Mesenchymal stem cell (in vitro differentiated cells and primary cell): ENCODE results near the gene DRC3.

ENCODE experiments used
- DNase-seq: peaks from one replicate; pipeline ENCODE4 v3.0.0-alpha.2; 2013
- H2AFZ ChIP-seq: one replicate; pipeline ENCODE4 v1.6.1; 2013; ENCODE audit warnings: low read depth, mild to moderate bottlenecking, control low read depth, inconsistent platforms, low read length, moderate library complexity
- H2AK5ac ChIP-seq: 2 replicates; pipeline ENCODE4 v1.6.1; 2013; ENCODE audit warnings: low read length, moderate library complexity, mild to moderate bottlenecking, inconsistent platforms; ENCODE audit not compliant: severe bottlenecking
- H2BK120ac ChIP-seq: one replicate; pipeline ENCODE4 v1.6.1; 2013; ENCODE audit warnings: low read depth, mild to moderate bottlenecking, inconsistent platforms, low read length, moderate library complexity
- H2BK12ac ChIP-seq, 2 experiments: one replicate each; pipeline ENCODE4 v1.6.1; 2013; ENCODE audit warnings: inconsistent platforms in 2 of 2, low read length in 2 of 2, mild to moderate bottlenecking in 2 of 2, moderate library complexity in 2 of 2, control low read depth in 1 of 2
- H2BK15ac ChIP-seq: one replicate; pipeline ENCODE4 v1.6.1; 2013; ENCODE audit warnings: mild to moderate bottlenecking, low read depth, inconsistent platforms; ENCODE audit not compliant: poor library complexity, severe bottlenecking
- H2BK5ac ChIP-seq: 2 replicates; pipeline ENCODE4 v1.6.1; 2013; ENCODE audit warnings: low read depth, mild to moderate bottlenecking, low read length, control low read depth, inconsistent platforms; ENCODE audit not compliant: poor library complexity, severe bottlenecking
- H3K14ac ChIP-seq, 2 experiments: one replicate each; pipeline ENCODE4 v1.6.1; 2013; ENCODE audit warnings: inconsistent platforms in 2 of 2, low read length in 2 of 2, control low read depth in 1 of 2, mild to moderate bottlenecking in 1 of 2, moderate library complexity in 1 of 2
- H3K18ac ChIP-seq, 2 experiments: one replicate each; pipeline ENCODE4 v1.6.1; 2013; ENCODE audit warnings: inconsistent platforms in 2 of 2, low read length in 2 of 2, control low read depth in 1 of 2, low read depth in 1 of 2, mild to moderate bottlenecking in 1 of 2
- H3K23ac ChIP-seq, 2 experiments: one replicate each; pipeline ENCODE4 v1.6.1; 2013; ENCODE audit warnings: inconsistent platforms in 2 of 2, low read length in 2 of 2, mild to moderate bottlenecking in 2 of 2, moderate library complexity in 2 of 2, control low read depth in 1 of 2
- H3K27ac ChIP-seq: 2 replicates; pipeline ENCODE4 v1.5.1; 2013; ENCODE audit warnings: mild to moderate bottlenecking, moderate library complexity, low read length, control low read depth, inconsistent platforms; ENCODE audit not compliant: poor library complexity, severe bottlenecking
- H3K27me3 ChIP-seq, 2 experiments: 2 replicates each; pipeline versions ENCODE4 v1.6.1 to v1.7.0; 2013; ENCODE audit warnings: low read length in 2 of 2, mild to moderate bottlenecking in 2 of 2, moderate library complexity in 2 of 2, control low read depth in 1 of 2, inconsistent platforms in 1 of 2; ENCODE audit not compliant: control insufficient read depth in 1 of 2, insufficient read depth in 1 of 2
- H3K36me3 ChIP-seq, 2 experiments: 2 replicates each; pipeline versions ENCODE4 v1.6.1 to v1.7.0; 2013; ENCODE audit warnings: low read length in 2 of 2, control low read depth in 1 of 2, inconsistent platforms in 1 of 2, low read depth in 1 of 2, mild to moderate bottlenecking in 1 of 2; ENCODE audit not compliant: insufficient read depth in 2 of 2, control insufficient read depth in 1 of 2
- H3K4ac ChIP-seq, 2 experiments: one replicate each; pipeline ENCODE4 v1.6.1; 2013; ENCODE audit warnings: inconsistent platforms in 2 of 2, low read length in 2 of 2, mild to moderate bottlenecking in 2 of 2, moderate library complexity in 2 of 2, control low read depth in 1 of 2, low read depth in 1 of 2
- H3K4me1 ChIP-seq: 2 replicates; pipeline ENCODE4 v1.6.1; 2013; ENCODE audit warnings: low read depth, low read length, control low read depth; ENCODE audit not compliant: control insufficient read depth, insufficient read depth
- H3K4me2 ChIP-seq: 2 replicates; pipeline ENCODE4 v1.6.1; 2013; ENCODE audit warnings: low read length, mild to moderate bottlenecking, inconsistent platforms; ENCODE audit not compliant: poor library complexity, severe bottlenecking
- H3K4me3 ChIP-seq, 2 experiments: 2 replicates each; pipeline versions ENCODE4 v1.5.1 to v1.7.0; 2013; ENCODE audit warnings: low read length in 2 of 2, mild to moderate bottlenecking in 2 of 2, control low read depth in 1 of 2, low read depth in 1 of 2; ENCODE audit not compliant: insufficient read depth in 1 of 2
- H3K79me1 ChIP-seq: replicated peaks from 2 replicates; pipeline ENCODE4 v1.6.1; 2013; ENCODE audit warnings: mild to moderate bottlenecking, control low read depth, low read length, inconsistent platforms; ENCODE audit not compliant: poor library complexity, severe bottlenecking
- H3K9ac ChIP-seq: 2 replicates; pipeline ENCODE4 v1.7.0; 2013; ENCODE audit warnings: mild to moderate bottlenecking, low read length, moderate library complexity
- H3K9me3 ChIP-seq: 2 replicates; pipeline ENCODE4 v1.7.0; 2013; ENCODE audit warnings: mild to moderate bottlenecking, low read length; ENCODE audit not compliant: control insufficient read depth
- H4K8ac ChIP-seq: one replicate; pipeline ENCODE4 v1.6.1; 2013; ENCODE audit warnings: inconsistent platforms, mild to moderate bottlenecking, low read length, moderate library complexity
- H4K91ac ChIP-seq: one replicate; pipeline ENCODE4 v1.6.1; 2013; ENCODE audit warnings: mild to moderate bottlenecking, low read length, inconsistent platforms
- WGBS: methylation state at CpG from one replicate; pipeline ENCODE4 v1.1.7; 2013; ENCODE audit warnings: mixed read lengths; 5-methylcytosine and 5-hydroxymethylcytosine counted together

DRC3 gene

DNA sequence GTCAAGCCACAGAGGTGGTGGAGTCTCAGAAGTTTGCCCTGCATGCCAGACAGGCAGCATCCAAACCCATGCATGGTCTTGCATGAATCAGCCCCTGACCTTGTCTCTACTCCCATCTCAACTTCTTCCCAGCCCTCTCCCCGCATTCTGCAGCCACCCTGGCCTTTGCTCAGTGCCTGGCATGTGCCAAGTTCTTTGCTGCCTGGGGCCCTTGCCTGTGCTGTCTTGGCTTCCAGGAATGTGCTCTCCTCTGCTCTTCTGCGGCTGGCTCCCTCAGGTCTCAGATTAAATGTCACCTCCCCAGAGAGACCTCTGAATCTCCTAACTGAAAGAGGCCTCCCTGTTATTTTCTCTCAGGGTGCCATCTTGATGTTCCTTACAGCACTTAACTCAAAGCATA, 17.6 kb downstream of the DRC3 start:
- H2AFZ ChIP-seq = no peak overlapping the region
- peak overlapping the region; percentile 56 for H3K9ac ChIP-seq
- no peak overlapping the region for H2AK5ac ChIP-seq
- 88% methylated on average over 2 of the region's 2 CpGs for WGBS
- H3K23ac ChIP-seq = no peak overlapping the region
- no peaks in the 10 kb centered on the region for H3K79me1 ChIP-seq
- no peak for DNase-seq
- H3K4me3 ChIP-seq = no peak overlapping the region
- H2BK5ac ChIP-seq = no peak overlapping the region
- no peak overlapping the region for H2BK15ac ChIP-seq
- no peak overlapping the region for H4K91ac ChIP-seq
- no peak overlapping the region for H4K8ac ChIP-seq
- no peak overlapping the region for H3K4ac ChIP-seq
- H3K4me1 ChIP-seq = peaks cover 30% of the 10 kb centered on the region
- H3K9me3 ChIP-seq = no peaks in the 10 kb centered on the region
- H3K14ac ChIP-seq = no peak overlapping the region
- H2BK120ac ChIP-seq = no peak overlapping the region
- H3K27ac ChIP-seq = no peak overlapping the region
- no peak overlapping the region for H2BK12ac ChIP-seq
- H3K18ac ChIP-seq = no peak overlapping the region
- H3K4me2 ChIP-seq = no peak overlapping the region
- no peaks in the 10 kb centered on the region for H3K36me3 ChIP-seq
- no peaks in the 10 kb centered on the region for H3K27me3 ChIP-seq

GRCh38 chr17:17993366-17993765, 20.7 kb downstream of the DRC3 start:
- H2AK5ac ChIP-seq = peak overlapping the region; percentile 17
- H4K91ac ChIP-seq = no peak overlapping the region
- no peak overlapping the region for H2BK120ac ChIP-seq
- no peaks in the 10 kb centered on the region for H3K27me3 ChIP-seq
- H3K4me3 ChIP-seq = no peak overlapping the region
- H3K36me3 ChIP-seq = no peaks in the 10 kb centered on the region
- H3K18ac ChIP-seq = no peak overlapping the region
- no peak overlapping the region for H3K27ac ChIP-seq
- H3K23ac ChIP-seq = no peak overlapping the region
- no peak overlapping the region for H2BK12ac ChIP-seq
- no peak overlapping the region for H2BK15ac ChIP-seq
- H3K14ac ChIP-seq = no peak overlapping the region
- H3K9ac ChIP-seq = no peak overlapping the region
- H3K79me1 ChIP-seq = no peaks in the 10 kb centered on the region
- H3K9me3 ChIP-seq = no peaks in the 10 kb centered on the region
- H4K8ac ChIP-seq = no peak overlapping the region
- DNase-seq = no peak
- H3K4me1 ChIP-seq = peaks cover 29% of the 10 kb centered on the region
- H2BK5ac ChIP-seq = no peak overlapping the region
- H3K4ac ChIP-seq = no peak overlapping the region
- no peak overlapping the region for H3K4me2 ChIP-seq
- 97% methylated on average over 2 of the region's 2 CpGs for WGBS
- no peak overlapping the region for H2AFZ ChIP-seq

- Histone ChIP-seq H3K36me3 (no peaks in the 10 kb centered on the region), H2BK12ac (no peak overlapping the region), H4K91ac (no peak overlapping the region), H3K9ac (no peak overlapping the region), H3K14ac (no peak overlapping the region), H3K4ac (no peak overlapping the region), H3K4me2 (no peak overlapping the region), H2AFZ (no peak overlapping the region), H2AK5ac (no peak overlapping the region), H3K4me1 (peaks cover 25% of the 10 kb centered on the region), H3K18ac (no peak overlapping the region), H2BK15ac (no peak overlapping the region), H3K4me3 (no peak overlapping the region), H3K27me3 (no peaks in the 10 kb centered on the region), H2BK120ac (no peak overlapping the region), H3K23ac (no peak overlapping the region), H3K9me3 (no peaks in the 10 kb centered on the region), H2BK5ac (no peak overlapping the region), H4K8ac (no peak overlapping the region), H3K27ac (no peak overlapping the region), H3K79me1 (no peaks in the 10 kb centered on the region)
- 92% methylated on average over 11 of the region's 12 CpGs for WGBS
- DNase-seq = no peak
Observed at GRCh38 chr17:17993852-17994251, 21.2 kb downstream of the DRC3 start.

DNA sequence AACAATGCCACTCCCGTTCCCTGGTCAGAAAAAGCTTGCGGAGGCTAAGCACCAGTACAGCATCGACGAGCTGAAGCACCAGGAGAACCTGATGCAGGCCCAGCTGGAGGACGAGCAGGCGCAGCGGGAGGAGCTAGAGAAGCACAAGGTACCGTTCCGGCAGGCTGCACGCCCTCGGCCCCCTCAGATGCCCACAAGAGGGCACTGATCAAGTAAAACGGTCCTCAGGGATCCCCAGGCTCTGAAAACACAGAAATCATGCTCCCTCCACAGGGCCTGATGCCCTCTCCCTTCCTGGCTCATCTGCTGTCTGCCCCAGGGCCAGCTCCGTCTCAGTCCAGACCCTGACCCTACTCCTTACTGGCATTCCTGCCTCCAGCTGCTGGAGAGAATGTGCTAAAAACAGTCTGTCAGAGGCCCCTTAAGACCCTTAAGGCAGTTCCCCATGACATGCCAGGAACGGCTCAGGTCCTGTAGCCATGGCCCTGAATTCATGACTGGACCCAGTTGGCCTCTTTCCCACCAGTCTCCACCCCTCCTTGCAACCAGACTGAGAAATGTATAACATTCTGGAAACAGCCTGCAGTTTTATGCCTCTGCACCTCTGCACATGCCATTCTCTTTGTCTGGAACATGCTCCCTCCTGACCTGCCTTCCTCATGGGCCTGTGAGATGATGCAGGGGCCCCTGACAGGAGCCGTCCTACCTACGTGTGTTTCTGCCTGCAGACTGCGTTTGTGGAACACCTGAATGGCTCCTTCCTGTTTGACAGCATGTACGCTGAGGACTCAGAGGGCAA, 21.8 kb downstream of the DRC3 start:
- H2BK15ac ChIP-seq = no peak overlapping the region
- H3K79me1 ChIP-seq = no peaks in the 10 kb centered on the region
- H2BK5ac ChIP-seq = no peak overlapping the region
- H3K18ac ChIP-seq = no peak overlapping the region
- H2AK5ac ChIP-seq = no peak overlapping the region
- no peak overlapping the region for H2BK12ac ChIP-seq
- peak overlapping the region in 1 of 2 experiments; percentile 31 for H3K14ac ChIP-seq
- H3K4me1 ChIP-seq = peaks cover 28% of the 10 kb centered on the region
- H3K27me3 ChIP-seq = no peaks in the 10 kb centered on the region
- no peak overlapping the region for H3K23ac ChIP-seq
- no peak overlapping the region for H3K4me2 ChIP-seq
- no peak overlapping the region for H3K9ac ChIP-seq
- no peak overlapping the region for H3K4ac ChIP-seq
- no peak overlapping the region for H2BK120ac ChIP-seq
- 68% methylated on average over 18 of the region's 18 CpGs for WGBS
- H3K36me3 ChIP-seq = no peaks in the 10 kb centered on the region
- DNase-seq = peak; percentile 38
- no peak overlapping the region for H4K8ac ChIP-seq
- H4K91ac ChIP-seq = no peak overlapping the region
- H2AFZ ChIP-seq = no peak overlapping the region
- H3K9me3 ChIP-seq = no peaks in the 10 kb centered on the region
- no peak overlapping the region for H3K4me3 ChIP-seq
- H3K27ac ChIP-seq = no peak overlapping the region
